HEK293 (cell line): ENCODE measurements around the gene KCNF1.

Source experiments
- HOXA7 ChIP-seq: sonication (generic); formaldehyde crosslinking; IDR thresholded peaks from 2 replicates; pipeline ENCODE4 v1.8.1; 2022; ENCODE audit warnings: missing genetic modification reagents, borderline replicate concordance
- TCF7L2 ChIP-seq: IDR thresholded peaks from 2 replicates; pipeline ENCODE4 v1.6.1; 2011; ENCODE audit warnings: low read depth, mild to moderate bottlenecking, inconsistent platforms, low read length, moderate library complexity, borderline replicate concordance
- ZBTB17 ChIP-seq: fragments of 450-650 bp; formaldehyde crosslinking; IDR thresholded peaks from 2 replicates; pipeline ENCODE4 v1.5.1; 2016; ENCODE audit warnings: missing biosample characterization, missing genetic modification characterization
- ZFP3 ChIP-seq: fragments of 450-650 bp; formaldehyde crosslinking; IDR thresholded peaks from 2 replicates; pipeline ENCODE4 v1.5.1; 2016; ENCODE audit warnings: low read depth, missing biosample characterization, missing genetic modification characterization
- ZNF184 ChIP-seq: fragments of 450-650 bp; IDR thresholded peaks from 2 replicates; pipeline ENCODE4 v1.5.1; 2018; ENCODE audit warnings: missing biosample characterization, mild to moderate bottlenecking, missing genetic modification characterization
- ZNF510 ChIP-seq: fragments of 450-650 bp; formaldehyde crosslinking; IDR thresholded peaks from 2 replicates; pipeline ENCODE4 v1.5.1; 2018; ENCODE audit warnings: mild to moderate bottlenecking, missing genetic modification characterization, missing biosample characterization; ENCODE audit not compliant: insufficient replicate concordance
- ZNF549 ChIP-seq: fragments of 450-650 bp; IDR thresholded peaks from 2 replicates; pipeline ENCODE4 v1.5.1; 2018; ENCODE audit warnings: missing biosample characterization, missing genetic modification characterization, mild to moderate bottlenecking, inconsistent platforms, moderate library complexity
- TF ChIP-seq, protein P1 (sequence below): fragments of 450-650 bp; formaldehyde crosslinking; IDR thresholded peaks from 2 replicates; pipeline ENCODE4 v1.5.1; 2016; ENCODE audit warnings: missing biosample characterization, missing genetic modification characterization, low read depth
- TF ChIP-seq, protein P2 (sequence below): fragments of 450-650 bp; formaldehyde crosslinking; IDR thresholded peaks from 2 replicates; pipeline ENCODE4 v1.5.1; 2016; ENCODE audit warnings: missing biosample characterization, missing genetic modification characterization
- TF ChIP-seq, protein P3 (sequence below): fragments of 450-650 bp; formaldehyde crosslinking; IDR thresholded peaks from 2 replicates; pipeline ENCODE4 v1.5.1; 2016; ENCODE audit warnings: missing biosample characterization, missing genetic modification characterization, low read depth
- TF ChIP-seq, protein P4 (sequence below): fragments of 450-650 bp; formaldehyde crosslinking; IDR thresholded peaks from 2 replicates; pipeline ENCODE4 v1.5.1; 2016; ENCODE audit warnings: missing biosample characterization, missing genetic modification characterization

DNA sequence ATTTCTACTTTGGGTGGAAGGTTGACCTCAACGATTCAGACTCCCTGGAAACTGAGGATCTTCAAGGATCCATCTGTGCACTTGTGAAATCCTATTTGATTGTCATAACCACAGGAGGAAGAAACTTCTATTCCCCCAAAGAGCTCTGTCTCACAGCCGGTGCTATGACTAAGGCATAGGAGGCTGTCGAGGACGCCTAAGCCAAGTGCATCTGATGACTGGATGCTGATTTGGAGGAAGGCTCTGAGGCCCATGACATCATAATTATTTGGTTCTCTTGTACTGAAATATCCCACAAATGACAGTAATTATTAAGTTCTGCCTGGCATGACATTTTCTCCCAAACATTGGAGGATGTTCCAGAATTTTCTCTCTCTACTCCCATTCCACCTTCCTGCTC, 13.8 kb upstream of the KCNF1 start:
- TF ChIP-seq HOXA7 (no peak), ZNF184 (tag by site-specific recombination) (no peak), ZNF549 (tag by site-specific recombination) (no peak), ZNF510 (tag by site-specific recombination) (no peak), ZFP3 (tag by site-specific recombination) (no peak), ZBTB17 (no peak), TCF7L2 (no peak)
- TF ChIP-seq, protein P1, sequence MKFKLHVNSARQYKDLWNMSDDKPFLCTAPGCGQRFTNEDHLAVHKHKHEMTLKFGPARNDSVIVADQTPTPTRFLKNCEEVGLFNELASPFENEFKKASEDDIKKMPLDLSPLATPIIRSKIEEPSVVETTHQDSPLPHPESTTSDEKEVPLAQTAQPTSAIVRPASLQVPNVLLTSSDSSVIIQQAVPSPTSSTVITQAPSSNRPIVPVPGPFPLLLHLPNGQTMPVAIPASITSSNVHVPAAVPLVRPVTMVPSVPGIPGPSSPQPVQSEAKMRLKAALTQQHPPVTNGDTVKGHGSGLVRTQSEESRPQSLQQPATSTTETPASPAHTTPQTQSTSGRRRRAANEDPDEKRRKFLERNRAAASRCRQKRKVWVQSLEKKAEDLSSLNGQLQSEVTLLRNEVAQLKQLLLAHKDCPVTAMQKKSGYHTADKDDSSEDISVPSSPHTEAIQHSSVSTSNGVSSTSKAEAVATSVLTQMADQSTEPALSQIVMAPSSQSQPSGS: no peak
- TF ChIP-seq, protein P2, sequence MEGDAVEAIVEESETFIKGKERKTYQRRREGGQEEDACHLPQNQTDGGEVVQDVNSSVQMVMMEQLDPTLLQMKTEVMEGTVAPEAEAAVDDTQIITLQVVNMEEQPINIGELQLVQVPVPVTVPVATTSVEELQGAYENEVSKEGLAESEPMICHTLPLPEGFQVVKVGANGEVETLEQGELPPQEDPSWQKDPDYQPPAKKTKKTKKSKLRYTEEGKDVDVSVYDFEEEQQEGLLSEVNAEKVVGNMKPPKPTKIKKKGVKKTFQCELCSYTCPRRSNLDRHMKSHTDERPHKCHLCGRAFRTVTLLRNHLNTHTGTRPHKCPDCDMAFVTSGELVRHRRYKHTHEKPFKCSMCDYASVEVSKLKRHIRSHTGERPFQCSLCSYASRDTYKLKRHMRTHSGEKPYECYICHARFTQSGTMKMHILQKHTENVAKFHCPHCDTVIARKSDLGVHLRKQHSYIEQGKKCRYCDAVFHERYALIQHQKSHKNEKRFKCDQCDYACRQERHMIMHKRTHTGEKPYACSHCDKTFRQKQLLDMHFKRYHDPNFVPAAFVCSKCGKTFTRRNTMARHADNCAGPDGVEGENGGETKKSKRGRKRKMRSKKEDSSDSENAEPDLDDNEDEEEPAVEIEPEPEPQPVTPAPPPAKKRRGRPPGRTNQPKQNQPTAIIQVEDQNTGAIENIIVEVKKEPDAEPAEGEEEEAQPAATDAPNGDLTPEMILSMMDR (tag by site-specific recombination): no peak
- TF ChIP-seq, protein P3, sequence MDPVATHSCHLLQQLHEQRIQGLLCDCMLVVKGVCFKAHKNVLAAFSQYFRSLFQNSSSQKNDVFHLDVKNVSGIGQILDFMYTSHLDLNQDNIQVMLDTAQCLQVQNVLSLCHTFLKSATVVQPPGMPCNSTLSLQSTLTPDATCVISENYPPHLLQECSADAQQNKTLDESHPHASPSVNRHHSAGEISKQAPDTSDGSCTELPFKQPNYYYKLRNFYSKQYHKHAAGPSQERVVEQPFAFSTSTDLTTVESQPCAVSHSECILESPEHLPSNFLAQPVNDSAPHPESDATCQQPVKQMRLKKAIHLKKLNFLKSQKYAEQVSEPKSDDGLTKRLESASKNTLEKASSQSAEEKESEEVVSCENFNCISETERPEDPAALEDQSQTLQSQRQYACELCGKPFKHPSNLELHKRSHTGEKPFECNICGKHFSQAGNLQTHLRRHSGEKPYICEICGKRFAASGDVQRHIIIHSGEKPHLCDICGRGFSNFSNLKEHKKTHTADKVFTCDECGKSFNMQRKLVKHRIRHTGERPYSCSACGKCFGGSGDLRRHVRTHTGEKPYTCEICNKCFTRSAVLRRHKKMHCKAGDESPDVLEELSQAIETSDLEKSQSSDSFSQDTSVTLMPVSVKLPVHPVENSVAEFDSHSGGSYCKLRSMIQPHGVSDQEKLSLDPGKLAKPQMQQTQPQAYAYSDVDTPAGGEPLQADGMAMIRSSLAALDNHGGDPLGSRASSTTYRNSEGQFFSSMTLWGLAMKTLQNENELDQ (tag by site-specific recombination): no peak
- TF ChIP-seq, protein P4, sequence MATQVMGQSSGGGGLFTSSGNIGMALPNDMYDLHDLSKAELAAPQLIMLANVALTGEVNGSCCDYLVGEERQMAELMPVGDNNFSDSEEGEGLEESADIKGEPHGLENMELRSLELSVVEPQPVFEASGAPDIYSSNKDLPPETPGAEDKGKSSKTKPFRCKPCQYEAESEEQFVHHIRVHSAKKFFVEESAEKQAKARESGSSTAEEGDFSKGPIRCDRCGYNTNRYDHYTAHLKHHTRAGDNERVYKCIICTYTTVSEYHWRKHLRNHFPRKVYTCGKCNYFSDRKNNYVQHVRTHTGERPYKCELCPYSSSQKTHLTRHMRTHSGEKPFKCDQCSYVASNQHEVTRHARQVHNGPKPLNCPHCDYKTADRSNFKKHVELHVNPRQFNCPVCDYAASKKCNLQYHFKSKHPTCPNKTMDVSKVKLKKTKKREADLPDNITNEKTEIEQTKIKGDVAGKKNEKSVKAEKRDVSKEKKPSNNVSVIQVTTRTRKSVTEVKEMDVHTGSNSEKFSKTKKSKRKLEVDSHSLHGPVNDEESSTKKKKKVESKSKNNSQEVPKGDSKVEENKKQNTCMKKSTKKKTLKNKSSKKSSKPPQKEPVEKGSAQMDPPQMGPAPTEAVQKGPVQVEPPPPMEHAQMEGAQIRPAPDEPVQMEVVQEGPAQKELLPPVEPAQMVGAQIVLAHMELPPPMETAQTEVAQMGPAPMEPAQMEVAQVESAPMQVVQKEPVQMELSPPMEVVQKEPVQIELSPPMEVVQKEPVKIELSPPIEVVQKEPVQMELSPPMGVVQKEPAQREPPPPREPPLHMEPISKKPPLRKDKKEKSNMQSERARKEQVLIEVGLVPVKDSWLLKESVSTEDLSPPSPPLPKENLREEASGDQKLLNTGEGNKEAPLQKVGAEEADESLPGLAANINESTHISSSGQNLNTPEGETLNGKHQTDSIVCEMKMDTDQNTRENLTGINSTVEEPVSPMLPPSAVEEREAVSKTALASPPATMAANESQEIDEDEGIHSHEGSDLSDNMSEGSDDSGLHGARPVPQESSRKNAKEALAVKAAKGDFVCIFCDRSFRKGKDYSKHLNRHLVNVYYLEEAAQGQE (tag by site-specific recombination): no peak
